Caki2 (cell line): Measurements from ENCODE around the gene ABHD2. TPM values are rescaled to one million over a fixed set of nuclear protein-coding genes. Genes with fewer than 3 reads are reported as not detected.
"Not testable (repeated sequence)": the region's sequence is repeated elsewhere in the genome, so short reads cannot be mapped to it uniquely, and the experiment has no call there.

Experiments used
- DNase-seq: peaks from one replicate; pipeline ENCODE4 v3.0.0-alpha.2; 2015; ENCODE audit warnings: low read depth
- in situ Hi-C: cut with HindIII; loops from 2 replicates; pipeline ENCODE4 v1.10.0; 2016; ENCODE audit warnings: low sequenced_read_pairs, low pct_unique_long_range_greater_than_20kb, mixed read lengths
- total RNA-seq: library from RNA; depleted of rRNA; stranded (reverse); fragments of >200 nt; shearing (Covaris generic); gene quantifications from 2 replicates; pipeline ENCODE4 v1.2.3, GENCODE V29; 2014; ENCODE audit warnings: low replicate concordance; rRNA removed

The ABHD2 gene
- total RNA-seq, 1 experiment from 2014 or later, result 14.9 TPM

GRCh38 chr15:89225588-89225987 is 137.3 kb downstream of the ABHD2 start:
- no peak for DNase-seq
- in situ Hi-C loops, result no loop called here

GRCh38 chr15:89226359-89227221 is 138.3 kb downstream of the ABHD2 start:
- in situ Hi-C loops, result no loop called here
- DNase-seq, result no peak

GRCh38 chr15:89227425-89227824 is 139.2 kb downstream of the ABHD2 start:
- no peak for DNase-seq
- in situ Hi-C loops, result no loop called here

GRCh38 chr15:89230277-89230676 is 142.0 kb downstream of the ABHD2 start:
- in situ Hi-C loops, result no loop called here
- DNase-seq, result no peak

GRCh38 chr15:89231832-89232231 is 143.6 kb downstream of the ABHD2 start:
- in situ Hi-C loops, result no loop called here

GRCh38 chr15:89239883-89240810 is 151.9 kb downstream of the ABHD2 start:
- in situ Hi-C loops, DNase-seq: not testable (repeated sequence)

More at GRCh38 chr15:89231832-89232231, 143.6 kb downstream of the ABHD2 start:
- no peak for DNase-seq

GRCh38 chr15:89243046-89243690 is 154.9 kb downstream of the ABHD2 start:
- DNase-seq, result no peak
- in situ Hi-C loops, result no loop called here

GRCh38 chr15:89243691-89244573 is 155.7 kb downstream of the ABHD2 start, which contains the start of gene FANCI:
Gene FANCI (plus strand): TSS chr15:89243979. CDS start chr15:89247648, 3,669 bp downstream.
- DNase-seq, result peak; percentile 92
- in situ Hi-C loops, result no loop called here

GRCh38 chr15:89244574-89244903 is 156.3 kb downstream of the ABHD2 start:
- in situ Hi-C loops, result no loop called here
- DNase-seq, result no peak

GRCh38 chr15:89247446-89247845 is 159.2 kb downstream of the ABHD2 start:
- in situ Hi-C loops, result no loop called here
- no peak for DNase-seq

GRCh38 chr15:89248584-89248983 is 160.3 kb downstream of the ABHD2 start:
- DNase-seq, result no peak
- in situ Hi-C loops, result no loop called here

- DNase-seq, in situ Hi-C loops: not testable (repeated sequence)
These were observed 161.9 kb downstream of the ABHD2 start for GRCh38 chr15:89250142-89250541.

Other genes starting within 250 kb of the ABHD2 start
- gene HAPLN3, start 192.9 kb upstream of the ABHD2 start, total RNA-seq, result 19.4 and 20.0 TPM in 2 replicates
- gene MFGE8, start 175.1 kb upstream of the ABHD2 start, total RNA-seq, result 141 and 157 TPM in 2 replicates
- gene RLBP1, start 133.1 kb downstream of the ABHD2 start, total RNA-seq, result not detected in 2 replicates
- gene FANCI, start 155.5 kb downstream of the ABHD2 start, total RNA-seq, result 27.0 and 35.7 TPM in 2 replicates
- 59.6 and 69.7 TPM in 2 replicates for gene POLG, start 246.4 kb downstream of the ABHD2 start, total RNA-seq